ENCODE measurements around the gene ARHGAP15.

Gene ARHGAP15

GRCh38 chr2:143603035-143603655 is 473.9 kb downstream of the ARHGAP15 start:
- DNase-seq, result no peak

DNA sequence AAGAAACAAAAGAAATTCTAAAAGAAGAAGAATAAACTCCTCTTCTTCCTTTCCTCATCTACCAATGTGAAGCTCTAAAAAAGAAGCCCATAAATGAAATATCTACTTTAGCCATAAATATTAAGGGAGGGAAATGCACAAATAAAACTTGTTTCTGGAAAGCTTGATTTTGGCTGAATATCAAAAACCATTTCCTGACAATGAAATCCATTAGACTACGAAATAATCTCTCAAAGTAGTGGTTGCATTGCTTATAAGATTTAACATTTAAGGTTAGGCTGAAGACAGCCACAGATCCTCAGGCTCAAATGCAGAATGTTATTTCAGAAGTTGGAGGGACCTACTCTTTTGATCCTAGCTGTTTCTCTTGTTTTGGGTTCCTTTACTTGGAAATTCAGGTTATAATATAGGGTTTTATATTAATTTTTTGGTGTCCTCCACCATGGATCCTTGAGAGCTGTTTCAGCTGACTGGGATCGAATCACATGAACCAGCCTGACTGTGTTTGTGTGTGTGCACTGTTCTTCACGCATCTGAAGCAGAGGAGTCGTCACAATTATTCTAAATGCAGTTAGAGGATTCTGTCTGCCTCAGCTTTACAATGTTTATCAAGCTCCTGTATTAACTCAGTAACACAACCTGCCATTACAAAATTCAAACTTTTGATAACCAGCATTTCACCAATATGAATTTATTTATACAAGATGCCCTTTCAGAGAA is 474.8 kb downstream of the ARHGAP15 start:
- DNase-seq, result no peak

GRCh38 chr2:143604566-143604959 is 475.3 kb downstream of the ARHGAP15 start:
- DNase-seq, result no peak

GRCh38 chr2:143607231-143608062 is 478.2 kb downstream of the ARHGAP15 start:
- no peak for DNase-seq

DNA sequence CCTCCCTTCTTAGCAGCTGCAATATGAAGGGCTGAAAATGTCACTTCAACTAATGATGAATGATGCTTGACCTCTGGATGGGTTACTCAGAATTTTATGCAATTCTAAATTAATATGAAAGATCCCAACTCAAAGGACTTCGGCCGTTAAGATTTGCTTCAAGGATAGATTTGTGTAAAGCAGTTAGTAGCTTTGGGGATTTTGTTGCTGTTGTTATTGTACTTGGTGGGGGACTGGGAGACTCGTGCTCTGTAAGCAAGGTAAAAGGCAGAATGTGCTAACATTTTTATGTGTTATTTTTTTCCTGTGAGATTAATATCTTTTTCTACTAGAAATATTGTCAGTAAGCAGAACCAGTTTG is 478.8 kb downstream of the ARHGAP15 start:
- DNase-seq, result no peak

GRCh38 chr2:143608758-143609157 is 479.5 kb downstream of the ARHGAP15 start:
- DNase-seq, result no peak

DNA sequence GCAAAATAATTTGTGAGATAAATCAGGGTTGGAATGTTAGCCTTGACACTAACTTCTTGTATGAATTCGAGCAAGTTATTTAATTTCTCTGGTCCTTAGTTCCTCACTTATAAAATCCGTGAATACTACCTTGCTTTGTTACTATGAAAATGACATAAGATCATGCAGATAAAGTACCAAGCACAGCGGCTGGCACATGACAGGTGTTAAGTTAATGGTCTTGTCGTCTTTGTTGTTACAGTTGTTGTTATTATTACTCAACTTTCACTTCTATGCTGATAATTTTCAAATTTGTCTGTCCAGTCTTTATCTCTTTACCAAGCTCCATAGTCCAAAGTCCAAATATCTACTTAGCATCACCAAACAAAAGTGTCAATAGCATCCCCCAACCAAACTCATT is 482.1 kb downstream of the ARHGAP15 start:
- no peak for DNase-seq

GRCh38 chr2:143615562-143615961 is 486.3 kb downstream of the ARHGAP15 start:
- DNase-seq, result no peak

DNA sequence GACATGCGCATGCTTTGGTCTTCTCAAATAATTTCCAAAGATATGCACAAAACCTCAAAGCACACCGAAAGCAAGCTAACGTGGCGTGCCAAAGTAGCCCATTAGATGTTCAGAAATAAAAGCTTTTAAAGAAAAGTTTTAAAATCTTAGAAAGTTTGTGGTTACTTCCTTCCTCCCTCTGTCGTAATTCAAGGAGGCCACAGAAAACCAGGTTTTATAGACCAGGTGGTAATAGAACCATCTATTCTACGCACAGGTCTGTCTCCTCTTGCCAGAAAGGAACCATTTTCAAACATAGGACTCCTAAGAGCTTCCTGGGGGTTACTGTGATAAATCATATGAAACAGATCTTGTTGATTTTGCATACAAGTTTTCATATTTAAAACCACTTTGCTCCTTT is 487.2 kb downstream of the ARHGAP15 start:
- no peak for DNase-seq

GRCh38 chr2:143617803-143618415 is 488.7 kb downstream of the ARHGAP15 start:
- no peak for DNase-seq

- no peak for DNase-seq
These were observed 492.9 kb downstream of the ARHGAP15 start for GRCh38 chr2:143622106-143622505.

GRCh38 chr2:143623231-143623908 is 494.2 kb downstream of the ARHGAP15 start:
- DNase-seq, result no peak

DNA sequence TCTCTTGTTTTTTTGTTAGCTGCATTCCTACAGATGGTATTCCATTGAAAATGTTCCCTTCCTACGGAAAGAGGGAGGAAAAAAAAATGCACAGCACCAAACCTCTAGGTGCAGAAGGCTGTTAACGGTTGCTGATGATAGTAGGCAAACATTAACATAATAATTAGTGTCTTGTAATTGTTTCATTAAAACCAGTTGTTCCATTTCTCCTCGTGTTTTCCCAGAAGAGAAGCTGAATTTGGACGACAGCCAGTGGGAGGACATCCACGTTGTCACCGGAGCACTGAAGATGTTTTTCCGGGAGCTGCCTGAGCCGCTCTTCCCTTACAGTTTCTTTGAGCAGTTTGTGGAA is 494.7 kb downstream of the ARHGAP15 start:
- DNase-seq, result no peak

GRCh38 chr2:143629340-143629739 is 500.1 kb downstream of the ARHGAP15 start:
- no peak for DNase-seq

DNA sequence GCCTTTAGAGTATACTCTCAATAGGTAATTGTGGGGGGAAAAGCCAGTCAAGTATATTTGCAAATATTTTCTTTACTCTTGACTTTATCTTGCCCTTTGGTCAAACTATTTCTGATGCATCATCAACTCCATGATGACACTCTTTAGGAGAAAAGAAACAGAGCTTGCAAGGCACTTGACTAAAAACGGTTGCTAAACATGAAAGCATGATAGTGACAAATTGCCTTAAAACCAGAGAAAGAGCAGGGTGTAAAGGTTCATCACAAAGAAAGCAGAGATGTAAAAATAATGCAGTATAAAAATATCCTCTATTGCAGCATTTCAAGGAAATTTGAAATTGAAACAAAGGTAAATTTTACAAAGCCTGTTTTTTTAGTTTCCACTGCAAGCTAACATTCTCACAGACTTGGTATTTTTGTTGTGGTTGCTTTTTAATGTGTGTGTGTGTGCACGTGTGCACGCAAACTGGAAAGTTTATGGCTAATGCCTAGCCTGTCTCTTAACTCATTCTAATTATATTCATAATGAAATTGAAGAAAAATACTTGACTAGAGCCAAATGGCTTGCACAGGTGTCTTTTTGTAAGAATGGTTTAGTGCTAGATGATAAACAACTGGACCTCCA is 503.6 kb downstream of the ARHGAP15 start:
- no peak for DNase-seq

GRCh38 chr2:143633419-143633818 is 504.2 kb downstream of the ARHGAP15 start:
- no peak for DNase-seq

DNA sequence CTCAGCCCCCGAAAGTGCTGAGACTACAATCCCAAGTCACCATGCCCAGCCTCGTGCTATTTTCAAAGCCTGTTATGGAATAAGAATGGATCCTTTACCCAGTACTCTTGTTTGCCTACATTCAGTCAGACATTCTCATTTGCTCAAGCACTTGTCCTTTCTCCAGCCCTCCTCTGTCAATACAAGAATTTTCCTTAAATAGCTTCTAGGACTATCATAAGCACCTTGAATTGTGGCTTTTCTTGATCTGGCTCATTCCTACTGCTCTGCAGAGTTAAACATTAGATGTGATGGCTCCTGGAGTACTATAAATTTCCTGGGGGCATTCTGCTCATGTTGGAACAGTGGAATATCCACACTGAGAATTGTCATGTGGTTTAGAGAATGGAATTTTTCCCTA is 506.1 kb downstream of the ARHGAP15 start:
- DNase-seq, result no peak

DNA sequence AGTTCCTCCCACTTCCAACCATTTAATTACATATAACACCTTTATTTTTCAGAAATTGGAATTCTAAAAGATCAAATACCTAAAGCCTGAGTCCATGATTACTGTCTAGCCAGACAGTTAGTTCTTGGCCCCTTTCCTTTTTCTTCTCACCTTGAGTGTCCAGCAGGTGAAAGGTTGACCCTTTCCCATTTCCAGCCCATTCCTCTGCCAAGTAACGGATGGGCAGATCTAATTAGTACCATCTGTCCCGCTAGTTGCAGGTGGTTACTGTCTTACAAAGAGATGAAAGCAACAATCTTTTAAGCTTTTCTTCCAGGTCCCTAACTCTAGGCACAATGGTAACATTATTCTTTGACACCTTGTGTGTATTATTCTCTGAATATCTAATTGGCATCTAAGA is 506.7 kb downstream of the ARHGAP15 start:
- no peak for DNase-seq

DNA sequence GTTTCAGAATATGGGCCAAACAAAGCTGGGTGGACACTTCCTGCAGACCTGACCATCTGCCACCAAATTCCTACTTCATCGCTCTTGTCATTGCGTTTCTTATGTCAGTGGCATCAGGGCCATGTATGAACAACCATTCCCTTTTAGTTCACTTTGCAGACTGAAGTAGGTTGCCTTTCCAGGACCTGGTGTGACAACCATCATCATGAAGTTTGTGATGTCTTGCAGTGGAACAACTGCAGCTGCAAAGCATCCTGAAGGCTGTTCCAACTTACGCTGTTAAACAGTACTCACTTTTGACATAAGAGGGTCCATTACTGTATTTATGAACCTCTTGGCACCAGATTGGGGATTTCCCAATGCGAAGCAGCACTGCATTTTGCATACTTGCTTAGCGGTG is 511.6 kb downstream of the ARHGAP15 start:
- no peak for DNase-seq

GRCh38 chr2:143645921-143646645 is 516.9 kb downstream of the ARHGAP15 start:
- DNase-seq, result no peak

GRCh38 chr2:143649226-143649740 is 520.1 kb downstream of the ARHGAP15 start:
- no peak for DNase-seq

GRCh38 chr2:143652692-143653091 is 523.5 kb downstream of the ARHGAP15 start:
- no peak for DNase-seq

All from effector CD8-positive, alpha-beta T cell (primary cell).